Osteocyte (in vitro differentiated cells): ENCODE data around the gene B4GALT5. TPM values are rescaled to one million over a fixed set of nuclear protein-coding genes. Genes with fewer than 3 reads are reported as not detected.

Source experiments
- DNase-seq: peaks from one replicate; pipeline ENCODE4 v3.0.0; 2021; ENCODE audit warnings: mixed read lengths; ENCODE audit not compliant: unreplicated experiment; ENCODE audit errors: extremely low spot score
- H3K27ac Mint-ChIP-seq: one replicate; pipeline ENCODE4 v1.8.0; 2021; ENCODE audit warnings: mild to moderate bottlenecking, mixed read lengths; ENCODE audit not compliant: unreplicated experiment
- H3K27me3 Mint-ChIP-seq: one replicate; pipeline ENCODE4 v1.8.0; 2021; ENCODE audit warnings: mixed read lengths; ENCODE audit not compliant: unreplicated experiment
- H3K36me3 Mint-ChIP-seq: one replicate; pipeline ENCODE4 v1.8.0; 2021; ENCODE audit warnings: mixed read lengths; ENCODE audit not compliant: unreplicated experiment
- H3K4me1 Mint-ChIP-seq: one replicate; pipeline ENCODE4 v1.8.0; 2021; ENCODE audit warnings: mixed read lengths; ENCODE audit not compliant: unreplicated experiment
- H3K4me3 Mint-ChIP-seq: one replicate; pipeline ENCODE4 v1.8.0; 2021; ENCODE audit warnings: mild to moderate bottlenecking, moderate library complexity, mixed read lengths; ENCODE audit not compliant: unreplicated experiment
- H3K9me3 Mint-ChIP-seq: one replicate; pipeline ENCODE4 v1.8.0; 2021; ENCODE audit warnings: mixed read lengths; ENCODE audit not compliant: unreplicated experiment
- total RNA-seq: library from RNA; stranded (reverse); gene quantifications from 2 replicates; pipeline ENCODE4 v1.2.1, GENCODE V29; 2021
- TF ChIP-seq, protein P1 (sequence below): fragments of 200-600 bp; sonication (generic); IDR thresholded peaks from 2 replicates; pipeline ENCODE4 v1.5.0; 2021; ENCODE audit warnings: antibody characterized with exemption, mild to moderate bottlenecking, moderate library complexity

The B4GALT5 gene
- total RNA-seq, 1 donor from 2014 or later, result 45.4 TPM

DNA sequence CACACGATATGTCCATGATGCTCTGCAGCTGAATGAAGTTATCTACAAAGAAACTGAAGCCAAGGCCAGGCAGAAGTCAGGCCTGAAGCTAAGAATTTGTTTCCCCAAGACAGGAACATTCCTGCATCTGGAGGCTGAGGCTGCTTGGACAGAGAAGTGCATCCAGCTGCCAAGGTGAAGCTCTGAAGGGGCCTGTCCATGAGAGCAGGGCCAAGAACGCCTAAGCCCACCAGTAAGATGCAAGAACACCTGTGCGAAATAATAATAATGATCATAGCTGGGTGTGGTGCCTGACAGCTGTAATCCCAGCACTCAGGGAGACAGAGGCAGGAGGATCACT lies 37.7 kb upstream of the B4GALT5 start:
- Mint-ChIP-seq H3K27me3 (peaks cover 16% of the 10 kb centered on the region), H3K4me1 (no peaks in the 10 kb centered on the region), H3K27ac (no peak overlapping the region), H3K4me3 (no peak overlapping the region), H3K9me3 (no peaks in the 10 kb centered on the region), H3K36me3 (no peaks in the 10 kb centered on the region)
- no peak for DNase-seq
- TF ChIP-seq, protein P1, sequence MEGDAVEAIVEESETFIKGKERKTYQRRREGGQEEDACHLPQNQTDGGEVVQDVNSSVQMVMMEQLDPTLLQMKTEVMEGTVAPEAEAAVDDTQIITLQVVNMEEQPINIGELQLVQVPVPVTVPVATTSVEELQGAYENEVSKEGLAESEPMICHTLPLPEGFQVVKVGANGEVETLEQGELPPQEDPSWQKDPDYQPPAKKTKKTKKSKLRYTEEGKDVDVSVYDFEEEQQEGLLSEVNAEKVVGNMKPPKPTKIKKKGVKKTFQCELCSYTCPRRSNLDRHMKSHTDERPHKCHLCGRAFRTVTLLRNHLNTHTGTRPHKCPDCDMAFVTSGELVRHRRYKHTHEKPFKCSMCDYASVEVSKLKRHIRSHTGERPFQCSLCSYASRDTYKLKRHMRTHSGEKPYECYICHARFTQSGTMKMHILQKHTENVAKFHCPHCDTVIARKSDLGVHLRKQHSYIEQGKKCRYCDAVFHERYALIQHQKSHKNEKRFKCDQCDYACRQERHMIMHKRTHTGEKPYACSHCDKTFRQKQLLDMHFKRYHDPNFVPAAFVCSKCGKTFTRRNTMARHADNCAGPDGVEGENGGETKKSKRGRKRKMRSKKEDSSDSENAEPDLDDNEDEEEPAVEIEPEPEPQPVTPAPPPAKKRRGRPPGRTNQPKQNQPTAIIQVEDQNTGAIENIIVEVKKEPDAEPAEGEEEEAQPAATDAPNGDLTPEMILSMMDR, result no peak

DNA sequence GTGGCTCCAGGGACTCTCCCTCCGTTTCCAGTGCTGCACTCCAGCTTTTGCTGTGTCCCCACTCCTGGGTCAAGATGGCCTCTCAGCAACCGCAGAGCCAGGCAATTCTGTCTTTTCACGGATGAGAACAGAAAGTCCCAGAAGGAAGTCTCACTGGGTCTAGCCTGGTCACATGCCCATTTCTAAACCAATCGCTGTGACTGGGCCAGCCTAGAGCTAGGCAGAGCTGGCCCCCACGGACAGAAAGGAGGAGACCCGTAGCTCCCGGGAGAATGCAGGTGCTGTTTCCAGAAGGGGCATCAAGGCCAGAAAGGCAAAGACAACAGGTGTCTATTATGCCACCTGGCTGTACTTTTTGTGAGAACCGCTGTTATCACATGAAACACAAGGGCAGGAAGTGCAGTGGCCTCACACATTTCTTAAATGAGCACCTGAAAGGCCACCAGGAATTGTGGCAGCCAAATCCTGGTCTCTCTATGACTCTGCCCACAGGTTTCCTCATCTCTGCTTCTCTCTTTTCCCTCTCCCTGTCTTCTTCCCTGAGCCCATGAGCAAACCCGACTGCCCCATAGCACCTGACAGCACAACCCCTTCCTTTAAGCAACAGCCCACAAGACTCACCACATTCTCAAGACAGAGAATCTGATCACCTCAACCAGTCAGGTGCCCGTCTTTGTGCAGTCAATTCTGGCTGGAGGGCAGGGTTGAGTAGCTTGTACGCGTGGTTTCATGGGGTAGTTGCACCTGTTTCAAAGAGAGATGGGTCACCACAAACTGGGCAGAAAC lies 37.1 kb upstream of the B4GALT5 start:
- Mint-ChIP-seq H3K4me1 (no peaks in the 10 kb centered on the region), H3K9me3 (no peaks in the 10 kb centered on the region), H3K27ac (no peak overlapping the region), H3K27me3 (peaks cover 13% of the 10 kb centered on the region), H3K4me3 (no peak overlapping the region), H3K36me3 (no peaks in the 10 kb centered on the region)
- TF ChIP-seq, protein P1, result no peak
- no peak for DNase-seq

DNA sequence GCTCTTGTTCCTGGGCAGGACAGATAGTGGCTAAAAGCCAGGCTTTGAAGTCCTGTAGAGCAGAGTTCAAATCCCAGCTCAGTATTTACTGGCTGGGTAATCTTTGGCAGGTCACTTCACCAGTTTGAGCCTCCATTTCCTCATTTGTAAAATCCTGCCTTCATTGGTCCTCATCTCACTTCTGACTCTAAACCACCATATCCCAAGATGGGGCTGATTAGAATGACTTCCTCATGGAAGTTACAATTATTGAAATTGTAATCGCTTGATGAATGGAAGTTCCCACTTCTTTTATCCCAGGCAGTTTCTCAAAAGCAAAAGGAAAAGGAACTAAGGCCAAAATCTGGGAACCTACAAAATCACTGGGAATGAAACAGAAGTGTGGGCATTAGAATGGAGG lies 35.9 kb upstream of the B4GALT5 start:
- Mint-ChIP-seq H3K4me1 (no peaks in the 10 kb centered on the region), H3K4me3 (no peak overlapping the region), H3K36me3 (no peaks in the 10 kb centered on the region), H3K27me3 (peaks cover 9% of the 10 kb centered on the region), H3K27ac (no peak overlapping the region), H3K9me3 (no peaks in the 10 kb centered on the region)
- TF ChIP-seq, protein P1, result no peak
- DNase-seq, result no peak

DNA sequence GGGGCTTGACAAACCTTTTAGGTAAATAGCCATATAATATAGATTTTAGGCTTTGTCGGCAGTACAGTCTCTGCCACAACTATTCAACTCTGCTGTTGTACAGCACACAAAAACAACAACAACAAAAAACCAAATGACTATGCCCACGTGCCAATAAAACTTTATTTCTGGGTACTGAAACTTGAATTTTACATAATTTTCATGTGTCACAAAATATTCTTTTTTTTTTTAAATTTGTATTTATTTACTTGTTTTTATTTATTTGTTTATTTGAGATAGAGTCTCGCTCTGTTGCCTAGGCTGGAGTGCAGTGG lies 34.8 kb upstream of the B4GALT5 start:
- Mint-ChIP-seq H3K36me3 (no peaks in the 10 kb centered on the region), H3K9me3 (no peaks in the 10 kb centered on the region), H3K4me3 (no peak overlapping the region), H3K27ac (no peak overlapping the region), H3K4me1 (no peaks in the 10 kb centered on the region), H3K27me3 (peaks cover 9% of the 10 kb centered on the region)
- TF ChIP-seq, protein P1, result no peak
- no peak for DNase-seq

DNA sequence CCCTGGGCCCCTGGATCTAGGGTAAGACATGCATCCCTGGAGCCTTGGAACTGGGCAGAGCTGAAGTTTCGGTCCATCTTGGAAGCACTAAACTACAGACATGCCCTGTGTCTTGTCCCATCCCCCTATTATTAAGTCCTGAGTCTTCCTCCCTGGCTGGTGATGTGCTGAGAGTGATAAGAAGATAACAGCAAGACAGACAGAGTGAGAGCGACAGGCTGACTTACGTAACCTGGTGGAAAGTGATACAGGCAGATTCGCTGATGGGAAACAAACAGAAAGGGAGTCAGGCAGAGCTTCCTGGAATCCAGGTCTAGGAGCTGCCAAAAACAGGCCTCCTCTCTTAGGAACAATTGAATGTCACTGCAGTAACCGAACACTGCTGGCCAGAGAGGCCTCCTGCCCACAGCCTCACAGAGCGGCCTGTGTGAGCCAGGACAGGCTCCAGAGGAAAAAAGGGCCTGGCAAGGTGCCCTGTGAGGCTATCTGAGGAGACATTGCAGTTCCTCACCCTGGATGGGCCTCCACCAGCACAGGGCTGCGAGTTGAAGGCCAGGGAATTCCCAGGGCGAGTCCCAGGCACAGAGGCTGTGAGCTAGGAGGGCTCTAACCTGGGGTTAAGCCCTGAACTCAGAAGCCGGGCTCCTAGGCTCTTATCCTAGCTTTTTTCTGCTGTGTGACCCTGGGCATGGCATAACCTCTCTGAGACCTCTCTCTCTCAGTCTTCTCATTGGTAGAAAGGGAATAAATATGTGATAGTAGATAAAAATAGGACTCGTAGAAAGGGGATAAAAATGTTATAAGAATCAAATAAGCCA lies 34.2 kb upstream of the B4GALT5 start:
- no peaks in the 10 kb centered on the region for H3K4me1 Mint-ChIP-seq
- no peak overlapping the region for H3K27ac Mint-ChIP-seq
- DNase-seq, result no peak
- no peaks in the 10 kb centered on the region for H3K9me3 Mint-ChIP-seq
- TF ChIP-seq, protein P1, result no peak
- H3K4me3 Mint-ChIP-seq, result no peak overlapping the region
- peaks cover 11% of the 10 kb centered on the region for H3K27me3 Mint-ChIP-seq
- H3K36me3 Mint-ChIP-seq, result no peaks in the 10 kb centered on the region
